Endothelial cell of umbilical vein (primary cell): ENCODE results near the gene VGLL4.

Experiments used
- CTCF ChIP-seq, 2 donors: IDR thresholded peaks; 1 replicate in 1 of 2; 2 replicates in 1 of 2; pipeline ENCODE4 v1.5.1; 2011; ENCODE audit warnings: low read length in 2 of 2, mild to moderate bottlenecking in 2 of 2, moderate library complexity in 2 of 2, control low read depth in 1 of 2, inconsistent platforms in 1 of 2, low read depth in 1 of 2; ENCODE audit not compliant: insufficient read depth in 1 of 2; ENCODE audit errors: extremely low read depth in 1 of 2
- EZH2 ChIP-seq: IDR thresholded peaks from 2 replicates; pipeline ENCODE4 v1.6.1; 2012; ENCODE audit warnings: borderline replicate concordance, low read depth, mild to moderate bottlenecking, moderate library complexity, low read length, inconsistent platforms; ENCODE audit not compliant: severe bottlenecking
- FOS ChIP-seq: IDR thresholded peaks from 2 replicates; pipeline ENCODE4 v1.6.1; 2011; ENCODE audit warnings: mild to moderate bottlenecking, low read length, moderate library complexity, borderline replicate concordance; ENCODE audit not compliant: insufficient read depth
- JUN ChIP-seq: IDR thresholded peaks from 2 replicates; pipeline ENCODE4 v1.6.1; 2011; ENCODE audit warnings: borderline replicate concordance, low read depth; ENCODE audit not compliant: insufficient read length, insufficient read depth
- MAX ChIP-seq: IDR thresholded peaks from 2 replicates; pipeline ENCODE4 v1.6.1; 2011; ENCODE audit not compliant: insufficient read depth, insufficient read length
- MYC ChIP-seq: IDR thresholded peaks from one replicate; pipeline ENCODE4 v1.6.1; 2011; ENCODE audit warnings: mild to moderate bottlenecking, low read depth, low read length
- POLR2A ChIP-seq: IDR thresholded peaks from 2 replicates; pipeline ENCODE4 v1.6.1; 2012; ENCODE audit warnings: low read depth, mild to moderate bottlenecking, control low read depth, low read length
- POLR2AphosphoS5 ChIP-seq: IDR thresholded peaks from 2 replicates; pipeline ENCODE4 v1.6.1; 2012; ENCODE audit warnings: low read depth, mild to moderate bottlenecking, control low read depth, low read length, moderate library complexity; ENCODE audit not compliant: insufficient read depth

- TF ChIP-seq EZH2: no peak
- no peak for TF ChIP-seq POLR2AphosphoS5
- TF ChIP-seq CTCF (IDR thresholded peaks at IDR 0.05; ENCODE audit: extremely low read depth in 1 of 2, insufficient read depth in 1 of 2, low read depth in 1 of 2, low read length in 2 of 2): no peak
- no peak for TF ChIP-seq JUN
- TF ChIP-seq MAX: no peak
- peak; percentile 20 for TF ChIP-seq POLR2A
- no peak for TF ChIP-seq FOS
- no peak for TF ChIP-seq MYC
Measured at GRCh38 chr3:11641316-11641682, 2.4 kb downstream of the VGLL4 start.
